Gastrocnemius medialis (tissue), 4 donors: ENCODE data around the gene LIN28A.

Experiments
- CTCF ChIP-seq, 5 experiments: fragments of 450-650 bp in 3 of 5; fragments of 200-600 bp in 2 of 5; sonication (generic) in 2 of 5; IDR thresholded peaks in 4 of 5; conservative IDR thresholded peaks in 1 of 5; 1 replicate in 4 of 5; 2 replicates in 1 of 5; pipeline ENCODE4 v1.5.1; 2016 to 2019; ENCODE audit warnings: antibody characterized with exemption in 5 of 5, mild to moderate bottlenecking in 3 of 5, moderate library complexity in 3 of 5
- POLR2A ChIP-seq, 2 donors: fragments of 450-650 bp; IDR thresholded peaks; one replicate each; pipeline ENCODE4 v1.6.1; 2017; ENCODE audit warnings: antibody characterized with exemption in 2 of 2, mild to moderate bottlenecking in 2 of 2, moderate library complexity in 2 of 2

GRCh38 chr1:26450908-26451307, 40.3 kb downstream of the LIN28A start:
- no peak for TF ChIP-seq CTCF (IDR thresholded peaks at IDR 0.05 in 4 of 5, conservative IDR thresholded peaks at IDR 0.05 in 1 of 5)
- TF ChIP-seq POLR2A (IDR thresholded peaks at IDR 0.05): no peak
